Measurements from ENCODE around the gene ANO10. TPM values are rescaled to one million over a fixed set of nuclear protein-coding genes. Genes with fewer than 3 reads are reported as not detected.
"Not testable (repeated sequence)": the region's sequence is repeated elsewhere in the genome, so short reads cannot be mapped to it uniquely, and the experiment has no call there.

The ANO10 gene
- total RNA-seq, 1 donor from 2014 or later: 24.9 TPM

DNA sequence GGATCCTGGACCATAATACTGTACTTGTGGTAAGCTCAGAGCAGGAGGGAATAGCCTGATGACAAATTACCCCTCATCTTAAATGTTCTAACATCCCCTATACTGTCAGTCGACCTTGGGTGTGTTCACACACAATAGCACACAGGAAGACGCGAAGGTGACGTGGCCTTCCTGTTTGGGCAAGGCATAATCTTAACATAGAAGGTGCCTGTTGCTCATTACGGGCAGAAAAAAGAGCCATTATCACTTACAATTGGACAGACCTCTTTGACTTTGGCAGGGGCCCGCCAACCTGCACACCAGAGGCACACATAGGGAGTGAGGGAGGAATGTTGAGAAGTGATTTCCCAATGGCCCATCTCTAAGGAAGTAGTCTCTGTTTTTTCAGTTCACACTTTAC is 144.2 kb downstream of the ANO10 start:
- Histone ChIP-seq H3K36me3 (no peaks in the 10 kb centered on the region), H3K27me3 (no peaks in the 10 kb centered on the region), H3K9me3 (no peaks in the 10 kb centered on the region), H3K27ac (peak overlapping the region in 1 of 2 donors; percentile 25), H3K4me1 (no peaks in the 10 kb centered on the region), H3K4me3 (no peak overlapping the region)
- no peak for DNase-seq (ENCODE audit: low spot score in 2 of 2)
- intact Hi-C loops (cut with DNase I): no loop called here
- TF ChIP-seq, protein P1, sequence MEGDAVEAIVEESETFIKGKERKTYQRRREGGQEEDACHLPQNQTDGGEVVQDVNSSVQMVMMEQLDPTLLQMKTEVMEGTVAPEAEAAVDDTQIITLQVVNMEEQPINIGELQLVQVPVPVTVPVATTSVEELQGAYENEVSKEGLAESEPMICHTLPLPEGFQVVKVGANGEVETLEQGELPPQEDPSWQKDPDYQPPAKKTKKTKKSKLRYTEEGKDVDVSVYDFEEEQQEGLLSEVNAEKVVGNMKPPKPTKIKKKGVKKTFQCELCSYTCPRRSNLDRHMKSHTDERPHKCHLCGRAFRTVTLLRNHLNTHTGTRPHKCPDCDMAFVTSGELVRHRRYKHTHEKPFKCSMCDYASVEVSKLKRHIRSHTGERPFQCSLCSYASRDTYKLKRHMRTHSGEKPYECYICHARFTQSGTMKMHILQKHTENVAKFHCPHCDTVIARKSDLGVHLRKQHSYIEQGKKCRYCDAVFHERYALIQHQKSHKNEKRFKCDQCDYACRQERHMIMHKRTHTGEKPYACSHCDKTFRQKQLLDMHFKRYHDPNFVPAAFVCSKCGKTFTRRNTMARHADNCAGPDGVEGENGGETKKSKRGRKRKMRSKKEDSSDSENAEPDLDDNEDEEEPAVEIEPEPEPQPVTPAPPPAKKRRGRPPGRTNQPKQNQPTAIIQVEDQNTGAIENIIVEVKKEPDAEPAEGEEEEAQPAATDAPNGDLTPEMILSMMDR (IDR thresholded peaks at IDR 0.05): no peak

DNA sequence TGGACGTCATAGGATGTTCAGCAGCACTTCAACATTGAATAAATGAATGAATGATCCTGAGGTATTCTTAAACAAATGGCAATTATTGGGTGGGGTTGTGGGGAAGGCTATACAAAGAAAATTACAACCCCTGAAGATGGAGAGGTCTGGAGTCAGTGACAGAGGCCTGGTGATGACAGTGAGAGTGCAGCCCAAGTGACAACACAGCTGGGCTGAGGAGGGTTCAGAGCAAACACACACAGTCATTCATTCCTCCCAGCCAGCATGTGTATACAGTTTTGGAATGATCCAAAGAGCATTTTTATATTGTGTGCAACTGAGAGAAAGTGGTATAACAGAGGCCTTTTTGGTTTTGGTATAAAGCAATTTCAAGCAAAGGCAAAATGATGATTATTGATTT is 148.1 kb downstream of the ANO10 start:
- H3K27ac ChIP-seq: no peak overlapping the region
- H3K27me3 ChIP-seq: no peaks in the 10 kb centered on the region
- TF ChIP-seq, protein P1 (IDR thresholded peaks at IDR 0.05): no peak
- no peak for DNase-seq (ENCODE audit: low spot score in 2 of 2)
- H3K9me3 ChIP-seq: no peaks in the 10 kb centered on the region
- H3K4me3 ChIP-seq: no peak overlapping the region
- H3K4me1 ChIP-seq: no peaks in the 10 kb centered on the region
- H3K36me3 ChIP-seq: no peaks in the 10 kb centered on the region
- intact Hi-C loops (cut with DNase I): no loop called here

DNA sequence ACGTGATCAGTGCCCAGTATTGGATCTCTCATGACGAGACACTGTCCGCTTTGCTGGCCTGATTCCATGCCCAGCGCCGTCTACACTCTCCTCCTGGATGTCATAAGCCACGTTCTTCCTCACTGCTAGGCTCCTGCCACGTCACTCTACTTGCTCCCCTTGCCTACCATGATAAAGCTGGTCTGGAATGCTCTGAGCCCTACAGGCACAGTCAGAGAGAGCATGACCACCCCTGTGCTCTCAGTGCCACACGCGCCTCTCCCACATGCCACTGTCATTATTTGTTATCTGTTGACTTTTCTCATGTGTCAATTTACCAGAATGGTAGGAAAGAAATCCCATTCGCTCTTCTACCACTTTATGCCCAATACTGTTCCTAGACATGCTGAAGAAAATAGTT is 148.6 kb downstream of the ANO10 start:
- H3K4me3 ChIP-seq: no peak overlapping the region
- H3K36me3 ChIP-seq: no peaks in the 10 kb centered on the region
- DNase-seq (ENCODE audit: low spot score in 2 of 2): no peak
- no peaks in the 10 kb centered on the region for H3K27me3 ChIP-seq
- TF ChIP-seq, protein P1 (IDR thresholded peaks at IDR 0.05): no peak
- H3K27ac ChIP-seq: no peak overlapping the region
- H3K9me3 ChIP-seq: no peaks in the 10 kb centered on the region
- intact Hi-C loops (cut with DNase I): no loop called here
- no peaks in the 10 kb centered on the region for H3K4me1 ChIP-seq

DNA sequence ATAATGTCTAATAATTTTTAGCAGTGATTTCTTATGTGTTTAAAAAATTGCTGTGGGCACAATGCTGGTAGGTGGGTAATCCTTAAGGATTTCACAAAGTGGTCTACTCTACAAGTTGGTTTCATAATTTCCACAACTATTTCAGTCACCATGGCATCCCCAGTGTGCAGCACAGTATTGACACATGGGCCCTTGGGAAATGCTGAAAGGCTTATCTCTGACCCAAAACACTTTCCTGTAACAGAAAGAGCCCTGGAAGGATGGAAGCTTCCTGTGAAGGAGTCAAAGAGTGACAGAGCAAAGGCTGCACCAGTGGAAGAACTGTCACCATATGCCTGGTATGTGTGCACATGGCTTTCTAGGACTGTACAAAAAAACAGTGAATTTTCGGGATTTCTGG is 153.7 kb downstream of the ANO10 start:
- DNase-seq (ENCODE audit: low spot score in 2 of 2): no peak
- Histone ChIP-seq H3K27me3 (no peaks in the 10 kb centered on the region), H3K36me3 (no peaks in the 10 kb centered on the region), H3K4me1 (no peaks in the 10 kb centered on the region), H3K27ac (no peak overlapping the region), H3K9me3 (no peaks in the 10 kb centered on the region), H3K4me3 (no peak overlapping the region)
- intact Hi-C loops (cut with DNase I): no loop called here
- TF ChIP-seq, protein P1 (IDR thresholded peaks at IDR 0.05): no peak

DNA sequence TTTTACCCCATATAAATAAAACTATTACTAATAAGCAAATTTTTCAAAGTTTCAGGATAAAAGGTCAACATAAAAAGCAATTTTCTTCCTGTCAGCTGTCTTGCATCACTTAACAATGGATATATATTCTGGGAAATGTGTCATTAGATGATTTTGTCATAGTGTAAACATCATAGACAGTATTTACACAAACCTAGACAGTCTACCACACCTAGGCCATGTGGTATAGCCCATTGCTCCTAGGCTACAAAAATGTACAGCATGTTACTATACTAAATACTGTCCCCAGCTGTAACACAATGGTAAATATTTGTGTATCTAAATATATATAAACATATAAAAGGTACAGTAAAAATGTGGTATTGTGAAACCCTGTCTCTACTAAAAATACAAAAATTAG is 156.7 kb downstream of the ANO10 start:
- no peak for DNase-seq (ENCODE audit: low spot score in 2 of 2)
- H3K4me3 ChIP-seq: no peak overlapping the region
- no peaks in the 10 kb centered on the region for H3K36me3 ChIP-seq
- H3K27ac ChIP-seq: no peak overlapping the region
- intact Hi-C loops (cut with DNase I): no loop called here
- no peaks in the 10 kb centered on the region for H3K9me3 ChIP-seq
- H3K27me3 ChIP-seq: no peaks in the 10 kb centered on the region
- TF ChIP-seq, protein P1 (IDR thresholded peaks at IDR 0.05): no peak
- H3K4me1 ChIP-seq: no peaks in the 10 kb centered on the region

DNA sequence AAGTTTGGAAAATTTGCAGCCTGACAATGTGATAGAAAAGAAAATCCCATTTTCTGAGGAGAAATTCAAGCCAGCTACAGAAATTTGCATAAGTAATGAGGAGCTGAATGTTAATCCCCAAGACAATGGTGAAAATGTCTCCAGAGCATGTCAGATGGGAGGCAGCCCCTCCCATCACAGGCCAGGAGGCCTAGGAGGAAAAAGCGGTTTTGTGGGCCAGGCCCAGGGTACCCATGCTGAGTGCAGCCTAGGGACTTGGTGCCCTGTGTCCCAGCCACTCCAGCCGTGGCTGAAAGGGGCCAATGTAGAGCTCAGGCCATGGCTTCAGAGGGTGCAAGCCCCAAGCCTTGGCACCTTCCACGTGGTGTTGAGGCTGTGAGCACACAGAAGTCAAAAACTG is 159.2 kb downstream of the ANO10 start:
- H3K27me3 ChIP-seq; H3K4me3 ChIP-seq; DNase-seq (ENCODE audit: low spot score in 2 of 2); H3K4me1 ChIP-seq; intact Hi-C loops (cut with DNase I); H3K36me3 ChIP-seq; H3K9me3 ChIP-seq; H3K27ac ChIP-seq: not testable (repeated sequence)
